Activated CD4-positive, alpha-beta memory T cell treated with anti-CD3 and anti-CD28 coated beads, Interleukin-2, amount 10 ng/mL, durations not matched to agents 7 days and 5 days (primary cell): ENCODE results near the gene SLC2A3. TPM values are rescaled to one million over a fixed set of nuclear protein-coding genes. Genes with fewer than 3 reads are reported as not detected.
"Not testable (repeated sequence)": the region's sequence is repeated elsewhere in the genome, so short reads cannot be mapped to it uniquely, and the experiment has no call there.

Experiments
- CTCF ChIA-PET: fragments of 350-600 bp; sonication (Branson Sonifier 250); formaldehyde crosslinking; loops from one replicate; lab custom pipeline; 2021; ENCODE audit warnings: antibody characterized with exemption, inconsistent platforms; lab: Charles Lee
- POLR2A ChIA-PET: fragments of 350-600 bp; sonication (Branson Sonifier 250); formaldehyde crosslinking; loops from one replicate; lab custom pipeline; 2021; ENCODE audit warnings: antibody characterized with exemption; lab: Charles Lee
- DNase-seq: peaks from one replicate; pipeline ENCODE4 v3.0.0-alpha.2; 2020
- H3K27ac Mint-ChIP-seq: one replicate; pipeline ENCODE4 v1.8.0; 2021; ENCODE audit warnings: mild to moderate bottlenecking, mixed read lengths
- H3K27me3 Mint-ChIP-seq: one replicate; pipeline ENCODE4 v1.8.0; 2021; ENCODE audit warnings: mixed read lengths
- H3K36me3 Mint-ChIP-seq: one replicate; pipeline ENCODE4 v1.8.0; 2021; ENCODE audit warnings: low read depth, mixed read lengths
- H3K4me1 Mint-ChIP-seq: one replicate; pipeline ENCODE4 v1.8.0; 2021; ENCODE audit warnings: mixed read lengths
- H3K4me3 Mint-ChIP-seq: one replicate; pipeline ENCODE4 v1.8.0; 2021; ENCODE audit warnings: mild to moderate bottlenecking, mixed read lengths
- H3K9me3 Mint-ChIP-seq: one replicate; pipeline ENCODE4 v1.8.0; 2021; ENCODE audit warnings: mixed read lengths
- total RNA-seq, 2 experiments: library from RNA; stranded (reverse); gene quantifications; one replicate each; pipeline ENCODE4 v1.2.3, GENCODE V29; 2021

SLC2A3 gene
- 100 to 1,000 TPM; 659 to 664 TPM for total RNA-seq

DNA sequence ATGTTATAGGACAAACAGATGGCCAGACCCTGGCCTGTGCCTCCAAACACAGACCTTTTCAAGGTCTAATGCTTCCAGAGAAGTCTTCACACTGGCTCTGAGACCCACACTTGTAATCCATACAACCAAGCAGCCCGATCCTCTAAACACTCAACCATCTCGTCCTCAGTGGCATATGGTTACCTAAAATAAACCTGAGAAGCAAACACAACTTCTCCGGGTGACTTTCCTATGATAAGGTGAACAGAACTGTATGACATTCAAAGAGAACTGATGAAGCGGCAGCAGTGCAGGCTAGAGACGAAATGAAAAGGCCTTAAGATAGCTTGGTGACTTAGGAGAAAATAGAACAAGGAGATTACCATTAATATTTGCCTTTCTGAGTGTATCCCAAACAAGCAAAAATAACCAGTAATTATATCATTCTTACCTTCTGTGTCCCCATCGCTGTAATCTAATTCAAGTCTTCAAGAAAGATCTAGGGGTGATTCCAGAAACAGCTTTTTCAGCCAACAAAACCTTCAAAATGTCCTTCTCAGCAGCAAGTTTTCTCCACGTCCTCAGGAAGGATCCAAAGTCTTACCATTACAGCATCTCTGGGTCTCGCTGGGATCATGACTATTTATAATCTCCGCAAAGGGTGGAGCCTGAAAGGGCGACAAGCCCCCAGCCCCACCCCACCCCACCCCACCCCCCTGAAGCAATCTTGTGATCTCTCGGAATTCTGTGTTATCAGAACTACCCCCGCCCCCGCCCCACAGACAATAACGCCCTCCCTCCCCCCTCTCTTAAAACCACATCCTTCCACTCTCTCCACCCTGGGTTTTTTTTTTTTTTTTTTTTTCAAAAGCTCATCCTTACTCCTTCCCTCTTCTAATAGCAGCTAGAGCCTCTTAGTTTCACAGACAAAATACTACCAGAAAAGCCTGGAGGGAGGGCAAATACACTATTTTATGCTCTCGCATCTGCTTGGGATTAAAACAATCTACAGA, at the start of gene SLC2A3:
TSS of gene SLC2A3 (minus strand) at position 598 of the 992 bp plus-strand sequence. CDS start at position 445, 153 bp downstream.
- Mint-ChIP-seq H3K27me3 (no peaks in the 10 kb centered on the region), H3K4me3 (no peak within 1 kb of the TSS), H3K36me3 (peaks cover 12% of the 10 kb centered on the region), H3K9me3 (no peaks in the 10 kb centered on the region), H3K27ac (no peak within 1 kb of the TSS), H3K4me1 (peaks cover 21% of the 10 kb centered on the region)
- DNase-seq: peak; percentile 89
- POLR2A ChIA-PET: interaction anchor here (0.7 to 13.3 kb wide), 16 partner anchors 10 to 1063 kb away, joined by 3 to 819 read pairs (median 4); partner anchors contain the start of genes FOXJ2 and SPSB2
- CTCF ChIA-PET: interaction anchor here (0.9 to 11.1 kb wide), 7 partner anchors 10 to 92 kb away, joined by 3 to 346 read pairs (median 23); no protein-coding TSS in a partner anchor

DNA sequence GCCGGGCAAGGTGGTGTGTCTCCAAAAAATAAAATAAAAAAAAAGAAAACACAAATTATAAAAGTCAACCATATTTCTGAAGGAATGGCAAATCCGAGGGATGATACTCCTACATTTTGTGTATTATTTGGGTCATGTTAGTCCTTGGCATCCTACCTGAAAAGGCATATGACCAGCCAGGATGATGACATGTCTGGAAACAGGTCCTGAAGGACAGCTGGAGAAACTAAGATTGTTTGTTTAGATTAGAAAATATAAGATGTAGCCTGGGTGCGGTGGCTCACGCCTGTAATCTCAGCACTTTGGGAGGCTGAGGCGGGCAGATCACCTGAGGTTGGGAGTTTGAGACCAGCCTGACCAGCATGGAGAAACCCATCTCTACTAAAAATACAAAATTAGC, 48.9 kb upstream of the SLC2A3 start:
- no peak overlapping the region for H3K27ac Mint-ChIP-seq
- no peak overlapping the region for H3K4me3 Mint-ChIP-seq
- POLR2A ChIA-PET: interaction anchor here (6.4 to 6.9 kb wide), 2 partner anchors 14 to 50 kb away, joined by 51 to 90 read pairs; partner anchors contain the start of gene SLC2A3
- no peaks in the 10 kb centered on the region for H3K36me3 Mint-ChIP-seq
- no peaks in the 10 kb centered on the region for H3K9me3 Mint-ChIP-seq
- peaks cover 29% of the 10 kb centered on the region for H3K4me1 Mint-ChIP-seq
- no peaks in the 10 kb centered on the region for H3K27me3 Mint-ChIP-seq
- DNase-seq: no peak
- CTCF ChIA-PET: interaction anchor here (2.1 to 2.8 kb wide), 2 partner anchors 14 to 51 kb away, joined by 7 to 11 read pairs; no protein-coding TSS in a partner anchor

DNA sequence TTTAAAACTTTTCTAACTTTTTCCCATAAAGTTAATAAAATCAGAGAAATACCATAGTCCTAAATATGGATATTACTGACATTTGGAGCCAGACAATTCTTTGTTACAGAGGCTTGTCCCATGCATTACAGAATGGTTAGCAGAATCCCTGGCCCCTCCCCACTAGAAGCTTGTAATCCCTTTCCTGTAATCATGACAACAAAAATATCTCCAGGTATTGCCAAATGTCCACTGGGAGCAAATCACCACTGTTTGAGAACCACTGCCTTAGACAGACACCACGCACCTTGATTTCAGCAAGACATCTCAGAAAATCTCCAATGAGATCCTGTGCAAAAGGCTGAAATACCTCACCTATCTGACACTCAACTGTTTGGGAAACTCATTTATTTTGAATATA, 47.5 kb upstream of the SLC2A3 start:
- not testable (repeated sequence) for DNase-seq, H3K27me3 Mint-ChIP-seq, H3K36me3 Mint-ChIP-seq, H3K4me3 Mint-ChIP-seq, H3K27ac Mint-ChIP-seq, H3K9me3 Mint-ChIP-seq
- H3K4me1 Mint-ChIP-seq: peaks cover 17% of the 10 kb centered on the region
- CTCF ChIA-PET: interaction anchor here (0.9 to 2.1 kb wide), 2 partner anchors 22 to 50 kb away, joined by 3 to 7 read pairs; no protein-coding TSS in a partner anchor
- POLR2A ChIA-PET: interaction anchor here (1.0 kb wide), 1 partner anchor 13 kb away, joined by 4 read pairs; no protein-coding TSS in a partner anchor

DNA sequence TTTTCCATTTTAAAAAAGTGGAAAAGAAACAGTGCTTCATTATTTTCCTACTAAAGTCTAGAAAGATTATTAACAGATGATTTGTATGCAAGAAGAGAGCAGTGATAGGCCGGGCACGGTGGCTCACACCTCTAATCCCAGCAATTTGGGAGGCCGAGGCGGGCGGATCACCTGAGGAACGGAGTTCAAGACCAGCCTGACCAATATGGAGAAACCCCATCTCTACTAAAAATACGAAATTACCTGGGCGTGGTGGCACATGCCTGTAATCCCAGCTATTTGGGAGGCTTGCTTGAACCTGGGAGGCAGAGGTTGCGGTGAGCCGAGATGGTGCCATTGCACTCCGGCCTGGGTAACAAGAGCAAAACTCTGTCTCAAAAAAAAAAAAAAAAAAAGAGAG, 47.0 kb upstream of the SLC2A3 start:
- DNase-seq, POLR2A ChIA-PET: not testable (repeated sequence)
- CTCF ChIA-PET: interaction anchor here (1.2 kb wide), 1 partner anchor 22 kb away, joined by 3 read pairs; no protein-coding TSS in a partner anchor

DNA sequence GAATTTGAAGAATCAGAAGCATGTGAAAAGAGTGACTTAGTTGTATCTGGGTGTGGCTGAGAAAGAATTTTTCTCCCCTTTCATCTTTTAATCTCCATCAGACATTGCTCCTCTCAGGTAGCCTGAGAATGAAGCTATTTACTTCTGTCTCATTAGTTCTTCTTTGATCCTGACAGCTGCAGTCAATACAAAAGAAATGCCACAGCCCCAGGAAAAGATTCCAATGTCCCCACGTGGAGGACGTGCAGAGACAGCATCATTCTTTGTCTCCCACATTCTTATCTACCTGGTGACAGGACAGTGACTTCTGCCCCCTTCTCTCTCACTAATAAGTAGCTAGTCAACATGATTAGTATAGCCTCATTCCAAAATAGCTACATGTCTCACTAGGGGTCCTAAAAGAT, 46.3 kb upstream of the SLC2A3 start:
- CTCF ChIA-PET: interaction anchor here (1.2 kb wide), 1 partner anchor 21 kb away, joined by 3 read pairs; no protein-coding TSS in a partner anchor
- H3K27me3 Mint-ChIP-seq, H3K9me3 Mint-ChIP-seq, POLR2A ChIA-PET, H3K4me3 Mint-ChIP-seq, DNase-seq, H3K36me3 Mint-ChIP-seq, H3K27ac Mint-ChIP-seq: not testable (repeated sequence)
- H3K4me1 Mint-ChIP-seq: peaks cover 12% of the 10 kb centered on the region

More for the DNA sequence above, 47.0 kb upstream of the SLC2A3 start:
- not testable (repeated sequence) for H3K27ac Mint-ChIP-seq, H3K27me3 Mint-ChIP-seq, H3K9me3 Mint-ChIP-seq, H3K36me3 Mint-ChIP-seq, H3K4me3 Mint-ChIP-seq
- peaks cover 16% of the 10 kb centered on the region for H3K4me1 Mint-ChIP-seq

DNA sequence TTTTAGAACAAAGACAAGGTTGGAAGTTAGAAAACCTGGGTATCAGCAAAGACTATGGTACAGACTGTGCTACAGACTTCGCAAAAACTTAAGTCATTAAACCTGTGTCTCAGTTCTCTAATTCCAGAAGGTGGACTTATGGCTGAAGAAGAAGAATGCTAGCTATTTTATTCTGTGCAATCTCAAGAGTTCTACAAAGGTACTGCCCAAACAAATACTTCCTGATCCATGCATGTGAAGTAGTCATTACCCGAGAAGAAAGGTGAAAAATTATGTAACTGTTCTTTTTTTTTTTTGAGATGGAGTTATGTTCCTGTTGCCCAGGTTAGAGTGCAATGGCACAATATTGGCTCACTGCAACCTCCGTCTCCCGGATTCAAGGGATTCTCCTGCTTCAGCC, 45.5 kb upstream of the SLC2A3 start:
- no peaks in the 10 kb centered on the region for H3K27me3 Mint-ChIP-seq
- peaks cover 8% of the 10 kb centered on the region for H3K4me1 Mint-ChIP-seq
- DNase-seq: no peak
- H3K4me3 Mint-ChIP-seq: no peak overlapping the region
- ChIA-PET POLR2A (no interaction called here), CTCF (no interaction called here)
- no peak overlapping the region for H3K27ac Mint-ChIP-seq
- no peaks in the 10 kb centered on the region for H3K9me3 Mint-ChIP-seq
- H3K36me3 Mint-ChIP-seq: no peaks in the 10 kb centered on the region

DNA sequence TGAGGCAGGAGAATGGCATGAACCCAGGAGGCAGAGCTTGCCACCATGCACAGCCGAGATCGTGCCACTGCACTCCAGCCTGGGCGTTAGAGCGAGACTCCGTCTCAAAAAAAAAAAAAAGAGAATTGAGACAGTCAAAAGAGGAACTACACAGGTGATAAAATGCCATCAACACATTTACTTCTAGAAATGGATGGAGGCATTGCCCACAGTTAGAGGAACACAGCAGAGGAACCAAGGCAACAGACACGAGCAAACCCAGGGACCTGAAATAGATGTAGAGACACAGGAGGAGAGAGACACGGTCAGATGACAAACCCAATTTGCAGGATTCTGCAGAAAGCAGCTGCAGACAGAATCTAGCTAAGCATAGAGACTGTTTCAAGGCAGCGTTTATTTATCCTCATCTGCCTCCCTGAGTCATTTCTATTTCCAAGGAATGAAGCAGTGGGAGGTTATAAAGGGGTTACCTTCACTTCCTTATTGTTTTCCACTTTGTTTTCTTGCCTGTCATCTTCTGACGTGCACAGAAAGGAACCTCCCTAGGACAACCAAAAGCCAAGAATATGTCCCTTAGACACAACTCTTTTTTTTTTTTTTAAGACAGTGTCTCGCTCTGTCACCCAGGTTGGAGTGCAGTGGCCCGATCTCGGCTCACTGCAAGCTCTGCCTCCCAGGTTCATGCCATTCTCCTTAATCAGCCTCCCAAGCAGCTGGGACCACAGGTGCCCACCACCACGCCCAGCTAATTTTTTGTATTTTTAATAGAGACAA, 41.6 kb upstream of the SLC2A3 start:
- H3K27me3 Mint-ChIP-seq, H3K9me3 Mint-ChIP-seq, POLR2A ChIA-PET, H3K27ac Mint-ChIP-seq, DNase-seq, H3K4me3 Mint-ChIP-seq, H3K36me3 Mint-ChIP-seq: not testable (repeated sequence)
- CTCF ChIA-PET: interaction anchor here (0.7 kb wide), 1 partner anchor 338 kb away, joined by 3 read pairs; no protein-coding TSS in a partner anchor
- H3K4me1 Mint-ChIP-seq: peaks cover 14% of the 10 kb centered on the region

DNA sequence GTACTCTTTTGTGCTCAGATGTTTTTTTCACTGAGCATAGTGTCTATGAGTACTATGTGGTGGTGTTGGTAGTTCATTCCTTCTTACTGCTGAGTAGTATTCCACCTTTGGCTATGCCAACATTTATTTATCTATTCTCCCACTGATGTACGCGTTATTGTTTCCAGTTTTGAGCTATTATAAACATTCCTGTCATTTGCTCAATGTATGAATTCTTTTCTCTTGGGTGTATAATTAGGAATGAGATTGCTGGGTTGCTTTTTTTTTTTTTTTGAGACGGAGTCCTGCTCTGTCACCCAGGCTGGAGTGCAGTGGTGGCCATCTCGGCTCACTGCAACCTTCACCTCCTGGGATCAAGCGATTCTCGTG, 37.5 kb upstream of the SLC2A3 start:
- POLR2A ChIA-PET: interaction anchor here (1.3 to 18.6 kb wide), 4 partner anchors 13 to 38 kb away, joined by 3 to 819 read pairs (median 7); partner anchors contain the start of gene SLC2A3
- Mint-ChIP-seq H3K4me3 (peak overlapping the region; percentile 79), H3K4me1 (peaks cover 33% of the 10 kb centered on the region), H3K36me3 (peaks cover 16% of the 10 kb centered on the region), H3K27me3 (no peaks in the 10 kb centered on the region), H3K27ac (peak overlapping the region; percentile 95), H3K9me3 (no peaks in the 10 kb centered on the region)
- CTCF ChIA-PET: interaction anchor here (0.8 to 3.0 kb wide), 4 partner anchors 12 to 423 kb away, joined by 3 to 9 read pairs (median 4); no protein-coding TSS in a partner anchor
- DNase-seq: no peak

DNA sequence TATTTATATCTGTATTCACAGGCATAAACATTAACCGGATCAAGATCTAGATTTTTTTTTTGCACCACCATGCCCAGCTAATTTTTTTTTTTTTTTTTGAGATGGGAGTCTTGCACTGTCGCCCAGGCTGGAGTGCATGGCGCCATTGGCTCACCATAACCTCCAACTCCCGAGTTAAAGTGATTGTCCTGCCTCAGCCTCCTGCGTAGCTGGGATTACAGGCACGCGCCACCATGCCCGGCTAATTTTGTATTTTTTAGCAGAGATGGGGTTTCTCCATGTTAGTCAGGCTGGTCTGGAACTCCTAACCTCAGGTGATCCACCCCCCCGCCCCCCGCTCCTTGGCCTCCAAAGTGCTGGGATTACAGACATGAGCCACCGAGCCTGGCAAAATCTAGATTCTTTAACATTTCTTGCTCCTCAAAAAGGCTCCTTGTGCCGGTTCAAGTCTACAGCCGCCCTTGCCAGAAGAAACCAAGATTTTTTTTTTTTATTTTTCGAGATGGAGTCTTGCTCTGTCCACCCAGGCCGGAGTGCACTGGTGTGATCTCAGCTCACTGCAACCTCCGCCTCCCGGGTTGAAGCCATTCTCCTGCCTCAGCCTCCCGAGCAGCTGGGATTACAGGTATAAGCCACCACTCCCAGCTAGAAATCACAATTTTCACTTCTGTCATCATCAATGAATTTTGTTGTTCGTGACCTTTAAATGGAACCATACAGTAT, 36.9 kb upstream of the SLC2A3 start:
- Mint-ChIP-seq H3K27me3 (no peaks in the 10 kb centered on the region), H3K4me1 (peaks cover 36% of the 10 kb centered on the region), H3K9me3 (no peaks in the 10 kb centered on the region), H3K27ac (peak overlapping the region; percentile 95), H3K4me3 (peak overlapping the region; percentile 79), H3K36me3 (peaks cover 16% of the 10 kb centered on the region)
- ChIA-PET POLR2A (interaction anchor here (1.3 to 18.6 kb wide), 4 partner anchors 12 to 38 kb away, joined by 3 to 819 read pairs (median 7); partner anchors contain the start of gene SLC2A3), CTCF (interaction anchor here (1.2 to 3.0 kb wide), 3 partner anchors 11 to 40 kb away, joined by 3 to 9 read pairs (median 6); no protein-coding TSS in a partner anchor)
- DNase-seq: no peak

DNA sequence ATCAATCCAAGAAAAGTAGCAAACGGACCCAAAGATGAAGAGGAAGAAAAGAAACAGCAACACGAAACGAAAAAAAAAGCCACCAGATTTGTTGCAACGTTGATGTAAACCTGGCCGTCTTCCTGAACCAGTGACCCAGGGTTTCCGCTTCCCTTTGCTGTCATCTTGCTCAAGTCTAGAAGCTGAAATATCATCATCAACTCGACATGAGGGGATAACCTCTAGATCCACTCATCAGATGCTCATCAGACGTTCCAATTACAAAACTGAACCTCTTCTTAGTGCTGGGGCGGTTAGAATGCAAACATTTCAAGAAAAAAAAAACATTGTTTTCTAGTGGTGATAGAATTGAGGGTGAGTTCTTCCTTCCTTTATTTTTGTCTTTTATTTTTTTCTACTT, 36.3 kb upstream of the SLC2A3 start:
- peak overlapping the region; percentile 79 for H3K4me3 Mint-ChIP-seq
- H3K4me1 Mint-ChIP-seq: peaks cover 37% of the 10 kb centered on the region
- H3K27ac Mint-ChIP-seq: peak overlapping the region; percentile 95
- ChIA-PET CTCF (interaction anchor here (0.7 to 3.0 kb wide), 4 partner anchors 11 to 95 kb away, joined by 3 to 9 read pairs (median 4); no protein-coding TSS in a partner anchor), POLR2A (interaction anchor here (0.7 to 18.6 kb wide), 5 partner anchors 11 to 37 kb away, joined by 3 to 819 read pairs (median 9); partner anchors contain the start of gene SLC2A3)
- DNase-seq, H3K9me3 Mint-ChIP-seq, H3K27me3 Mint-ChIP-seq: not testable (repeated sequence)
- H3K36me3 Mint-ChIP-seq: peaks cover 16% of the 10 kb centered on the region

DNA sequence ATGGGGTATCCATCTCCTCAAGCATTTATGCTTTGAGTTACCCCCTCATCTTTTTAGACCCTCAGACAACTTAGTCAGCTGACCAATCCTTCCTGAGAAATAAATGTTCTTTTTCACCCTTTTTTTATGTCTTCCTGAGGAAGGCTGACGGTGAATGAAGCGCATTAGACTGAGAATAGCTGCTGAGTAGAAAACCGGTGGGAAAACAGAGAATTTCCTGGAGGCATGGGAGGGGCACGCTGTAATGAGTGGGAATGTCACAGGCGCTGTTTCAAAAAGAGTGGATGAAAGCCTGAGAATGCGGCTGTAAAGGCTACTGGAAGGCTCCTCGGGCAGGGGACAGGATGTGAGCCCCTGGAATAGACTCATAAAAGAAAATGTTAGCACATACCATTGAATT, 35.8 kb upstream of the SLC2A3 start:
- not testable (repeated sequence) for H3K27me3 Mint-ChIP-seq, H3K9me3 Mint-ChIP-seq, DNase-seq
- Mint-ChIP-seq H3K36me3 (peaks cover 20% of the 10 kb centered on the region), H3K4me1 (peaks cover 38% of the 10 kb centered on the region), H3K27ac (peak overlapping the region; percentile 100), H3K4me3 (peak overlapping the region; percentile 84)
- ChIA-PET POLR2A (interaction anchor here (0.7 to 18.6 kb wide), 9 partner anchors 12 to 116 kb away, joined by 3 to 819 read pairs (median 5); partner anchors contain the start of gene SLC2A3), CTCF (interaction anchor here (0.7 to 3.3 kb wide), 11 partner anchors 12 to 260 kb away, joined by 3 to 44 read pairs (median 5); partner anchors contain the start of gene SLC2A3)
